Thyroid gland (tissue), 4 donors: ENCODE data around the gene MYLIP.

ENCODE experiments used
- POLR2A ChIP-seq, 2 donors: fragments of 450-650 bp; IDR thresholded peaks; one replicate each; pipeline ENCODE4 v1.6.1; 2017; ENCODE audit warnings: antibody characterized with exemption in 2 of 2, mild to moderate bottlenecking in 2 of 2, moderate library complexity in 1 of 2
- TF ChIP-seq, protein P1 (sequence below), 6 experiments: fragments of 200-600 bp in 3 of 6; fragments of 450-650 bp in 3 of 6; sonication (generic) in 3 of 6; IDR thresholded peaks; one replicate each; pipeline ENCODE4 v1.5.1; 2016 to 2019; ENCODE audit warnings: antibody characterized with exemption in 6 of 6, mild to moderate bottlenecking in 2 of 6, inconsistent platforms in 1 of 6, moderate library complexity in 1 of 6

GRCh38 chr6:16095180-16095579, 33.7 kb upstream of the MYLIP start:
- TF ChIP-seq, protein P1, sequence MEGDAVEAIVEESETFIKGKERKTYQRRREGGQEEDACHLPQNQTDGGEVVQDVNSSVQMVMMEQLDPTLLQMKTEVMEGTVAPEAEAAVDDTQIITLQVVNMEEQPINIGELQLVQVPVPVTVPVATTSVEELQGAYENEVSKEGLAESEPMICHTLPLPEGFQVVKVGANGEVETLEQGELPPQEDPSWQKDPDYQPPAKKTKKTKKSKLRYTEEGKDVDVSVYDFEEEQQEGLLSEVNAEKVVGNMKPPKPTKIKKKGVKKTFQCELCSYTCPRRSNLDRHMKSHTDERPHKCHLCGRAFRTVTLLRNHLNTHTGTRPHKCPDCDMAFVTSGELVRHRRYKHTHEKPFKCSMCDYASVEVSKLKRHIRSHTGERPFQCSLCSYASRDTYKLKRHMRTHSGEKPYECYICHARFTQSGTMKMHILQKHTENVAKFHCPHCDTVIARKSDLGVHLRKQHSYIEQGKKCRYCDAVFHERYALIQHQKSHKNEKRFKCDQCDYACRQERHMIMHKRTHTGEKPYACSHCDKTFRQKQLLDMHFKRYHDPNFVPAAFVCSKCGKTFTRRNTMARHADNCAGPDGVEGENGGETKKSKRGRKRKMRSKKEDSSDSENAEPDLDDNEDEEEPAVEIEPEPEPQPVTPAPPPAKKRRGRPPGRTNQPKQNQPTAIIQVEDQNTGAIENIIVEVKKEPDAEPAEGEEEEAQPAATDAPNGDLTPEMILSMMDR (IDR thresholded peaks at IDR 0.05), result no peak
- no peak for TF ChIP-seq POLR2A (IDR thresholded peaks at IDR 0.05)
